HL-60/S4 treated with phorbol 12-myristate 13-acetate at 8.2 ng/mL for 4 days and 3 days (cell line): ENCODE results near the gene EIF4EBP3.

Experiments
- in situ Hi-C: fragments of 300-500 bp; cut with MboI; formaldehyde crosslinking; loops from 2 replicates; pipeline ENCODE4 v1.15.0; 2022; ENCODE audit warnings: low sequenced_read_pairs

Gene EIF4EBP3

GRCh38 chr5:140547508-140548299, at the start of gene EIF4EBP3:
TSS of gene EIF4EBP3 (plus strand) at chr5:140547662. CDS start at chr5:140547738, 76 bp downstream.
- in situ Hi-C loops, result no loop called here

DNA sequence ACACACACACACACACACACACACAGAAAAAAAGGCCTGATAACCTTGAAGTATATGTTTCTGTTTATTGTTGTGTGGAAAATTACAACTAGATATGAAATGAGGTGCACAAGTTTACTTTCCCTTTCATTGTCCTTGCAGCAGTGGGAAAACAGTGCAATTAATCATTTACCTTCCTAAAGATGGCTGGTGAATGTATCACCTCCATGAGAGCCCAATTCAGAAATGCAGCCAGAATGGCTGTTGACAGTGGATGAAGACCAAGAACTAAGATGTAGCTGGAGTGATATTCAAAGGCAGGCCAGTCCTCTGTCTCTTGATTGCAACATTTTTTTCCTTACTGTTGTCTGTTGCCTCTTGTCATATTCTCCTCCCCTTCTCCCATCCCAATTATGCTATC, 49.6 kb upstream of the EIF4EBP3 start:
- in situ Hi-C loops, result no loop called here

- in situ Hi-C loops, result no loop called here
Measured at GRCh38 chr5:140498591-140498990, 48.9 kb upstream of the EIF4EBP3 start.

DNA sequence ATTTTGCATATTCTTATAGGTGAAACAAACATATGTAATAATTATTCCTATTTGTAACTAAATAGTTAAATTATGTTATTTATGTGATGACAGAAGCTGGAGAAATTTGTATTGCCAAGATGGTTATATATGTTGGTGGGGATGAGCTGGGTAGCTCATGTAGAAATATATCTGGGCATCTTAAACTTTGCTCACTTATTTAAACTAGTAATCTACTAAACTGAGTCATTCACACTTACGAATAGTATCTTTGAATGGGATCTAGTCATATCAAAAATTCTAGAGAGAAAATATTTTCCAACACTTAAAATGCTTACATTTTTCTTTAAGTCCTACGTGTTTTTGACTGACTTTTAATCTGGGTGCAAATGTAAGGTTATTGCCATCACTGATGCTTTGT, 44.6 kb upstream of the EIF4EBP3 start:
- in situ Hi-C loops, result no loop called here

GRCh38 chr5:140509898-140510297, 37.6 kb upstream of the EIF4EBP3 start:
- in situ Hi-C loops, result no loop called here

DNA sequence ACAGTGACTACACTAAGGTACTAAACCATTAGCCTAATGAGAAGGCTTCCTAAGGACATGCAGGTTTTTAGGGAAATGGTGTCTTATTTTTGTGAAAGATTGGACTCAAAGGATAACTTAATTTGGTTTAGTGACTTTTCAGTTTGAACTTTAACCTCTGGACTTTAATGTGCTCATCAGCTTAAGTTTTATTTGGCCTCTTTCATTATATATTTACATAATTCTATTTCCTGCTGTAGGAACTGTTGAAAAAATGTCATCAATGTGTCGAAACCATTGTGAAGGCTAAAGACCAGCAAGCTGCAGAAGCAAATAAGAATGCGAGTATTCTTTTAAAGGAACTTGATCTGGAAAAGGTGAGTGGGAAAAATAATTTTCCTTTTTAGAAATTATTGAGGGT, 34.3 kb upstream of the EIF4EBP3 start:
- in situ Hi-C loops, result no loop called here

DNA sequence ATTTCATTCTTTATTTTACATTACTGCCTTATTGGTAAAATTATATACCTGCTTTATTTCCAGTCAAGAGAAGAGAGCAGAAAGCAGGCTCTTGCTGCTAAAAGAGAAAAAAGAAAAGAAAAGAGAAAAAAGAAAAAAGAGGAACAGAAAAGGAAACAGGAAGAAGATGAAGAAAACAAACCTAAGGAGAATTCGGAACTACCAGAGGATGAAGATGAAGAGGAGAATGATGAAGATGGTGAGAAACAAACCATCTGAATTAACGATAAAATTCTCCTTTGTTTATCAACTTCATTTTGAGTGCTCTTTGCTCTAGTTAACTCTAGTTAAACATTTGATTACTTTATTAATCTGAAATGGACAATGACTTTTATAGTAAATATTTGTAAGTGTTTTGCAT, 23.5 kb upstream of the EIF4EBP3 start:
- in situ Hi-C loops, result no loop called here

- in situ Hi-C loops, result no loop called here
Measured at GRCh38 chr5:140540227-140540626, 7.2 kb upstream of the EIF4EBP3 start.

DNA sequence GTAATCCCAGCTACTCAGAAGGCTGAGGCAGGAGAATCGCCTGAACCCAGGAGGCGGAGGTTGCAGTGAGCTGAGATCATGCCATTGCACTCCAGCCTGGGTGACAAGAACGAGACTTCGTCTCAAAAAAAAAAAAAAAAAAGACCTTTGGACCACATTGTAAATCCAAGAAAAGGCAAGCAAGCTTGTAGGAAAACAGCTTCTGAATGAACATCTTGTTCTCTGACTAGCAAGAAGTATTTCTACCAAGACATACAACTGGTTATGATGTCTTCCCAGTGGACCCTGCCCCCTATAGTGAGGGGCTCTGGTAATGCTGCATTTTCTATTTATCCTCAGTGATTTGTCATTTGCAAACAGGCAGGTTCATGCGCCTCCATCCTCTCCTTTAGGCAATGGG, 4.5 kb upstream of the EIF4EBP3 start:
- in situ Hi-C loops, result no loop called here

GRCh38 chr5:140544986-140545385, 2.5 kb upstream of the EIF4EBP3 start:
- in situ Hi-C loops, result no loop called here

GRCh38 chr5:140545606-140546005, 1.9 kb upstream of the EIF4EBP3 start:
- in situ Hi-C loops, result no loop called here

DNA sequence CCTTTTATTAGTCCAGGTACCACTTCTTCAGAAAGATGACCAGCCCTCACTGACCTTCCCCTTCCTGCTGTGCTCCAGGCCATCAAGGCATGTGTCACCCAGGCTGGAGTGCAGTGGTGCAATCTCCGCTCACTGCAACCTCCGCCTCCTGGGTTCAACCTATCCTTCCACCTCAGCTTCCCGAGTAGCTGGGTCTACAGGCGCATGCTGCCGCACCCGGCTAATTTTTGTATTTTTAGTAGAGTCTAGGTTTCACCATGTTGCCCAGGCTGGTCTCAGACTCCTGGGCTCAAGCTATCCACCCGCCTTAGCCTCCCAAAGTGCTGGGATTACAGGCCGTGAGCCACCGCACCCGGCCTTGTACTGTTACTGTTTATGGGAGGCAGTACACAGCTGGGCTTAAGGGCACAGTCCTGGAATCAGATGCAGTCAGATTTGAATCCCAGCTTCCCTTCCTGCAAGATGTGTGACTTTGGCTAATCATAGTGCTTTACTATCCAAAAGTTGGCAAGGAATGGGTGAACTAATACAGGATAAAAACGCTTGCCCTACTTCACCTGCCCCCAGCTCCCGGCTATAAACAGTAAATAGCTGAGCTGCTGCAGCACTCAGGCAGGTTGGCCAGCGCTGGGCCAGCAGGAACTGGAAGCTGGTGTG, 483 bp upstream of the EIF4EBP3 start:
- in situ Hi-C loops, result no loop called here

GRCh38 chr5:140548300-140548688, 832 bp downstream of the EIF4EBP3 start:
- in situ Hi-C loops, result no loop called here

GRCh38 chr5:140548791-140549190, 1.3 kb downstream of the EIF4EBP3 start:
- in situ Hi-C loops, result no loop called here

DNA sequence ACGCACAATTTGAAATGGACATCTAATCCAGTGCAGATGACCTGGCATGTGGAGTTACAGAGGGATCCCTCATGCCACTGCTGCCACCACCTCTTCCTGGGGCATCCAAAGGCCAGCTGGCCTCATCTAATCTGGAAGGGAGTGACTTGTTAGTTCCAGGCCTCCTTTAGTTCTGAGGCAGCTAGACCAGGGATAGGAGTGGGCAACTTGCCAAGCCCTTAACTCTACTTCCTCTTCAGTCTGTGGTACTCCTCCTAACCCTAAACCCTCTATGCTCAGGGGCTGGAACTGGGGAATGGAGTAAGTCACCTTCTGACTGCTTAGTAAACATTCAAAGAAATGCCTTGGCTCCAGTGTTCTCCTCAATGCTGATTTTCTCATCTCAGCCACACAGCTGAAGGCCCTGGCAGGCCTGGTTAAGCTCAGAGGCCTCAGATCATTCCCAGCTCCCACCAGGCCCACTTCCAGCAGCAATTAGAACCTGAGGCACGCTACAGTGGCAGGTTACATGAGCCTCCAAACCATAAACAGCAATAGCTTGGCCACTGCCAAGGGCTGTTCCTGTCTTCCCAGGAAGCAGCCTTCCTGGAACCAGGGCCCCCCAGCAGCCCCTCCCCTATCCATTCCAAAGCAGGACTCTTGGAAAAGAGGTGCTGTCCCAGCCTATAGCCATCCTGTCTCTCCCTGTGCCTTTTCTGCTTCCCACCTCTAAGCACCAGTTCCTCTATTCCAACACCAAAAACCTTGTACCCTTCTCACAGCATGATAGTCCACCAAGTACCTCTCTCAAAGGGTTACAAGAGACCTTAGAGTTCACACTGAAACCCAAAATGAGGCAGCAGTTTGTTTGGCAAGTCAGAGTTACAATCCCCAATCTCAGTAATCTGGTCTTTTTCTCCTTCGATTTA, 2.0 kb downstream of the EIF4EBP3 start:
- in situ Hi-C loops, result no loop called here

DNA sequence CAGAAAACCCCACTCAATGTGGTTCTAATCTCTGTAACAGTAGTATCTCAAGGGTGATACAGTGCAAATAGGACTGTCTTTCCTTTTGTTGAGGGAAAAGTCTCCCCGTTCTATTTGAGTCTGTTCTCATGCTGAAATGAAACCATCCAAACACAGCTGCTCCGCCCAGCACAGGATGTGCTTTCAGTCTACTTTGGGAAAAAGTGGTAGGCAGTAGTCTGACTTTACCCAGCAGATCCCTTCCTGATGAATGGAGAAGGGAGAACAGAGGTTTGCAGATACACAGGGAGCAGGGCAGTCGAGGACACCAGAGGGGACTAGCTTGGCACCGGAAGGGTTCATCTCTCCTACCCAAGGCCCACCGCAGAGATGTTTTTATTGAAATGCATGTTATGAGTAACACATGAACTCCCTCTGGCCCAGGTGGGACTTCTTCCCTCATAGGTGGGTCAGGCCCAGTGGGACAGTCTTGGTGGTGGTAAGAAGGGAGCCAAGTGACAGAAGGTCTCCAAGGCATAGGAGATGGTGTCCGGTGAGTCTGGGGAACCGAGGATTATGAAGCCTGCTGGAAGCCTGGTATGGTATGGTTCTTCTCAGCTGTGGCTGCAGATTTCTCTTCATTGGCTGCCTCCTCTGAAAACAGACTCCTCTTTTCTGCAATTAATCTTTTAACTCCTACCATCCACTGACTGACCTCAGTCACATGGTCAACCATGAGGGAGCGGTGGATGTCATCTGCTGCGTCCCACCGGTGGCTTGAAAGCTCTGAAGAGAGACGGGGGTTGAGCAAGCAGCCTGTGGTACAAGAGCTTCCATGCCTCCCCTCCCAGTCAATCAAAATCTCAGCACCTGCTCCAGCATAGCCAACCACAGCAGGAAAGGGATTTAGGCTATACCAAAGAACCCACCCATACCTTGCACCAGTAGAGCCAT, 3.0 kb downstream of the EIF4EBP3 start:
- in situ Hi-C loops, result no loop called here

DNA sequence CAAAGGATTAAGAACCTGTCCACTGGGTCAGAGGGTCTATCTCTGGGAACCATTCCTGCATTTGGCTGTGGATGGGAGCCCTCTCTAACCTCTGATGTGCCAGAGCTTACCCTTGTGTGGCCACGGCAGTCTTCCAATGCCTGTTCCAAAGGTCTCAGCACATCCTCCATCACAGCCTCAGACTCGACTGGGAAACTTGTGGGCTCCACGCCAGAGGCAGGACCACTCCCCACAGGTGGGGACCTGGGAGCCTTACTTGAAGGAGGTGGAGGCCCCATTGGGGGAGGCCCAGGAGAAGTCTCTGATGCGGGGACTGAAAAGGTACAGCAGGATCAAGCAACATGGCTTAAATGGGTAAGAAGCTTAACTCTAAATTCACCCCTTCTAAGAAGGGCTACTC, 4.4 kb downstream of the EIF4EBP3 start:
- in situ Hi-C loops, result no loop called here

DNA sequence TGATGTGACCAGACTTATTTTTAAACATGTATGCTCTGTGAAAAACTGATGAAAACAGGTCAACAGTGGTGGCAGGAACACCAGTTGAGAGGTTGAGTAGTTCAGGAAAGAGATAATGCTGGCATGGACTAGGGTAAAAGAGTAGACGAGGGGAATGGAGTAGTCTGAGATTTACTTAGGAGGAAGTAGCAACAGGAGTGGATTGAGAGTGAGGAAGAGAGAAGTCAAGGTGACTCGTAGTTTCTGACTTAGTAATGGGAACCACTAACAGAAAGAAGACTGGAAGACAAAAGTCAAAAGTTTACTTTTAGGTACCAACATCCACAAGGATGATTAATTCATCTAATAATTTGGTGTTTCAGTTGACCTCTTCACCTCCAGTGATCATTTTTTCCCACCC, 6.2 kb downstream of the EIF4EBP3 start:
- in situ Hi-C loops, result no loop called here

- in situ Hi-C loops, result no loop called here
Measured at GRCh38 chr5:140554454-140554853, 7.0 kb downstream of the EIF4EBP3 start.

DNA sequence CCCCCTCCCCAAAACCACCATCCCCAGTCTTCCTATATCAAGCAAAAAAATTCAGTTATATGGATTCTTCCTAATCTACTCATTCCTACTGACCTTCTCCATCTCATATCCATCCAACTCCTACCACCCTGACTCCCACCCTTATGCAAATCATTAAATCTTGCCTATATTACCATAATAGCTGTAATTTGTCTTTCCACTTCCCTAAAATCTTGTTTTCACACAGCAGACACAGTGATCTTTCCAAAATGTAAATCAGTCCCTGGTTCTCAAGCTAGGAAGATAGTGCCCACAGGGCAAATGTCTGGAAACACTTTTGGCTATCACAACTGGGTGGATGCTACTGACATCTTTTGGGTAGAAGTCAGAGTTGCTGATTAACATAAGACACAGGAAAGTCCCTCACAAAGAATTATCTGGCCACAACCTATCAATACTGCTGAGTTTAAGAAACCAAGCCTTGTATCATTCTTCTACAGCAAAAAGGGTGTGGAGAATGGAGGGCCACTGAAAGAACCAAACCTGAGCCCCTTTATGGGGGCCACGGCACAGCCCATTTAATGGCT, 8.4 kb downstream of the EIF4EBP3 start:
- in situ Hi-C loops, result no loop called here
